GM12864 (cell line): ENCODE results near the gene ARL6IP1.
A peak's percentile ranks its signal among the peaks of the same experiment; 100 is the strongest.

Experiments
- DNase-seq: peaks from one replicate; pipeline ENCODE4 v3.0.0-alpha.2; 2011; ENCODE audit warnings: low read depth
- H3K4me3 ChIP-seq: 2 replicates; pipeline ENCODE4 v1.5.1; 2011; ENCODE audit warnings: mild to moderate bottlenecking, low read depth, low read length, control low read depth
- CTCF ChIP-seq: IDR thresholded peaks from 2 replicates; pipeline ENCODE4 v1.5.1; 2011; ENCODE audit warnings: low read depth, mild to moderate bottlenecking, moderate library complexity, low read length, control low read depth, inconsistent platforms; ENCODE audit errors: missing control alignments

ARL6IP1 gene

DNA sequence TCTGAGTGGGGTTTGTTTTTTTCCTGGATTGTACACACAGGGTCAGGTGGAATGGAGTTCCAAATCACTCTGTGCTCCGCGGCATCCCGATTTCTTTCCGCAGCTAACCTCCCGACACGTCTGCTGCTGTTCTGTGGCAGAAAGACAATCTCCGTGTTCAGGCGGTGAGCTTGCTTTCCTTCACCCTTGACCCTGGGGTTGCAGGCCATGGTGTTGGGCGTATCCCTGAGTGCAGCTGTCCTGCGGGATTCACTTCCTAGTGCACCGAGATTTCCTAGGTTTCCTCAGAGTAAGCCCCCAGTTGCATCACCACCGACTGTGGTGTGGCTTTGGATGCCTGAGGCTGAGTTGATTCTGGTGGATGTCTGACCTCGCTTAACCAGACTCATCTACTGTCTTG lies 7.8 kb upstream of the ARL6IP1 start:
- no peak for DNase-seq
- TF ChIP-seq CTCF: no peak
- H3K4me3 ChIP-seq: no peak overlapping the region

DNA sequence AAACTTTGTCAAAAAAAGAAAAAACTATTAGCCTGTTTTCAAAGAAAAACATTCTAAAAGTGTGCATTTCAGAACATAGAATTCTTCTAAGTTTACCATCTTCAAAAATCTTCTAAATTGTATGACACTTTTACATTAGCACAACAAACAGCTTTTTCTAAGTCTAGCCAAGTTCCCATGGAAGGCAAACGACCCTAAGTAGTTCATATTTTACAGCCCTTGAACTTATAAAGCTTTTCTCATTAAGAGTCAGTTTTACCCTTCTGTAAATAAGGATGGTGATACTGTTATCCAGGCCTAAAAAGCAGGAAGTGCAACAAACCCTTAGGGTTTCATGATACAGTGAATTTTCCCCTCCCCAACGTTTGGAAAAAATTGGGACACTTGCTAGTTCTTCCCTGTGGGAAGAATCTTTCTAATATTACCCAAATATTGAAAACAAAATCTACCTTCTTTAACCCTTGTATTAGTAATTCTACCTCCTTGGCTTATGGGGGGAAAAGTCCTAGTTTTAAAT lies 4.0 kb upstream of the ARL6IP1 start:
- DNase-seq: no peak
- TF ChIP-seq CTCF: no peak
- H3K4me3 ChIP-seq: no peak overlapping the region

DNA sequence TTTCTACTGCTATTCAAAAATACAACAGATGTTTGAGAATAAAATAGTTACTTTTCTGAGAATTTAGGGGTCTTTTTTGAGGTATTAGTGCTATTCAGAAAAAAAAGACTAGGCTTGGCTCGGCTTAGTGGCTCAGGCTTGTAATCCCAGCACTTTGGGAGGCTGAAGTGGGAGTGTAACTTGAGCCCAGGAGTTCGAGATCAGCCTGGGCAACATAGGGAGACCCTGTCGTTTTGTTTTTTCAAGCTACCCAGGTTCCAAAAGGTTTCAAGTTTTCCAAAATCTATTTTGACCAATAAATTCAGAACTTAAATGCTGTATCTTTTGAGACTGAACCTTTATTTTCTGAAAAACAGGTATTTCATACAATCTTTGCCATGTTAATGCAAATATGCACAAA lies 3.2 kb upstream of the ARL6IP1 start:
- H3K4me3 ChIP-seq: no peak overlapping the region
- no peak for DNase-seq
- no peak for TF ChIP-seq CTCF

DNA sequence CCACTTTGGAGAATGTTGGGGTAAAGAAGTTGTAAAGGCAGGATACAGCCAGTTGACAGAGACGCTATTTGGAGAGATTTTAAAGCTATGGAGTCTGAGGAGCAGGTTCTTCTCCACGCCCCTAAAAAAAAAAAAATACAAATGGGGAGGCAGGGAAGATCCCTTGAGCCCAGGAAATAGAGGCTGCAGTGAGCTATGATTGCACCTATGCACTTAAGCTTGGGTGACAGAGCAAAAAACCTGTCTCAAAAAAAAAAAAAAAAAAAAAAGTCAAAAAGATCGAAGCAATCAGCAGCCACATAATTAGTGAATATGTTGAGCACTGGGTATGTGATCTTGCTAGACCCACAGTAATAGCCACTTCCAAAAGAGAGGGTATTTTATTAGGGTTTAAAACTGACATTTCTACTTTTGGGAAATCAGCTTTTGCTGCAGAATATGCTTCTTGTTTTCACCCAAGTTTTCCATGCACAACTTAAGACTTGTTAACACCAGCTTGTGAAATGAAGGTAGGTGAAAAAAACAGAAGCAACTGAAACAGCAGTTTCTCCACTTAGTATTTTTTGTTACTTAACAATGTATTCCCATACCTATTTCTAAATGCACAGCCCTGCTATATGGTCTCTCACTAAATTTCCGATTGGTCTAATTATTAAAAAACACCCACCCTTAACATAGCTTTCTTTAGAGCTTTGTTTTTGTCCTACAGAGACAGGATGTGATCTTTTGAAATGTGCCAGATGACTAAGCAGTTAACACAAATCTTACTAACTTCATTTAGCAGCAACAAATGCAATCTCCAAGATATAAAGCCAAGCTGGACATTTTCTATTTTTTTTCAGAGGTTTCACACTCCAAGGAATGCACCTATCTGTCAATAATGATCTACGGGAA lies 2.5 kb upstream of the ARL6IP1 start:
- no peak for DNase-seq

DNA sequence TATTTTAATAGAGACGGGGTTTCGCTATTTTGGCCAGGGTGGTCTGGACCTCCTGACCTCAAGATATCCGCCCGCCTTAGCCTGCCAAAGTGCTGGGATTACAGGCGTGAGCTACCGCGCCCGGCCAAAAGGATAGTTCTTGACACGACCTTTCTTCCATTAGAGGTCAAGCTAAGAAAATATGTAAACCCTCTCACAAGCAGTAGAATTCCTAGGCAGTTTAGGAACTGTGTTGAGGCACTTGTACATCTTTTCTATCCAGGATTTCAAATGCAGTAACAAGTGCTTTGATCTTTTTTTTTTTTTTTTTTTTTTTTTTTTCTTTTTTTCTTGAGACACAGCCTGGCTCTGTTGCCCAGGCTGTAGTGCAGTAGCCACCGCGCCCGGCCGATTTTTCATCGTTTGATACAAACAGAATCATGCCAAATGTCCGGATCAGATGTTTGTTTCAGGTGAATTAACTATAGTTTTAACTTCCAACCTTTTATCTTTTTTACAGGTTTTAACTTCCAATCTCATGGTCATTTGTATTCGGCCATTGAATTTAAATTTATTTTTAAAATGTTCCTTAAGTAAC lies 1.5 kb upstream of the ARL6IP1 start:
- no peak for TF ChIP-seq CTCF
- DNase-seq: no peak
- H3K4me3 ChIP-seq: no peak overlapping the region

More for the DNA sequence above, 2.5 kb upstream of the ARL6IP1 start:
- no peak for TF ChIP-seq CTCF
- H3K4me3 ChIP-seq: no peak overlapping the region

DNA sequence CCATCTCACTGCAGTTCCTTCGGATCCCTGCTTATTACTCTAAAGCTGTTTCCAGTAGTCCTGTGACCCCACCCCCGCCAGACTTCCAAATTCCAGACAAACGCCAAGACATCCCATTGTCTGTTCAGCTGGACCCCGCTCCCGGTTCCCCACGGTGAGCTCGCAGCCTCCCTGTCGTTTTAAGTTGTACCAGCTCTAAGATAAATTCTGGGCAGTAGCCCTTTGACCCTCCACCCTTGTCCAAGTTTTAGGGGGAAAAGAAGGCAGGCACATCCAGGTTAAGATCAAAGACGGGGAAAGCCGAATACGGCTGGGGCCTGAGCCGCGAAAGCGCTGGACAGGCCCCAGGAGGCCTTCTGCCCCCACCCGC lies 589 bp downstream of the ARL6IP1 start:
- no peak for DNase-seq
- peak overlapping the region; percentile 90 for H3K4me3 ChIP-seq
- no peak for TF ChIP-seq CTCF
